IMR-90 (cell line): ENCODE results near the gene ACSS3. TPM values are rescaled to one million over a fixed set of nuclear protein-coding genes. Genes with fewer than 3 reads are reported as not detected.

ENCODE experiments used
- ATAC-seq: fragments of 200-7000 bp; cut with Tn5 transposase; 2 replicates; pipeline ENCODE4 v1.9.1; 2020; ENCODE audit warnings: low read depth, mild to moderate bottlenecking, moderate library complexity
- BruUV-seq: library from RNA; stranded (reverse); fragments of 400-500 nt; replicated peaks from 2 replicates; lab custom pipeline; 2021; lab: Mats Ljungman, UMichigan
- CTCF ChIA-PET: fragments of 300-600 bp; formaldehyde crosslinking; extraction: SDS; loops from one replicate; lab custom pipeline; 2021; ENCODE audit warnings: antibody characterized with exemption; lab: Yijun Ruan, JAX
- POLR2A ChIA-PET: fragments of 300-600 bp; sonication (Branson Sonifier 250); formaldehyde crosslinking; loops from one replicate; lab custom pipeline; 2022; ENCODE audit warnings: antibody characterized with exemption; ENCODE audit not compliant: unreplicated experiment; lab: Charles Lee
- DNase-seq: peaks from one replicate; pipeline ENCODE4 v3.0.0; 2013
- H2AFZ ChIP-seq: replicated peaks from 2 replicates; pipeline ENCODE3; 2013; ENCODE audit warnings: low read length, mild to moderate bottlenecking; ENCODE audit not compliant: poor library complexity
- H2AK5ac ChIP-seq: 2 replicates; pipeline ENCODE4 v1.6.1; 2013; ENCODE audit warnings: low read depth, low read length, inconsistent platforms
- H2AK9ac ChIP-seq: replicated peaks from 2 replicates; pipeline ENCODE3; 2013; ENCODE audit warnings: mild to moderate bottlenecking, low read depth, low read length, moderate library complexity; ENCODE audit not compliant: poor library complexity
- H2BK120ac ChIP-seq: 2 replicates; pipeline ENCODE4 v1.6.1; 2013; ENCODE audit warnings: low read depth, low read length, inconsistent platforms
- H2BK15ac ChIP-seq: 3 replicates; pipeline ENCODE4 v1.6.1; 2013; ENCODE audit warnings: low read depth, low read length, inconsistent platforms
- H2BK20ac ChIP-seq: 2 replicates; pipeline ENCODE4 v1.6.1; 2013; ENCODE audit warnings: low read depth, mild to moderate bottlenecking, inconsistent platforms, low read length, moderate library complexity
- H2BK5ac ChIP-seq: 2 replicates; pipeline ENCODE4 v1.6.1; 2013; ENCODE audit warnings: mild to moderate bottlenecking, low read depth, low read length, inconsistent platforms; ENCODE audit not compliant: poor library complexity, severe bottlenecking
- H3K14ac ChIP-seq: replicated peaks from 2 replicates; pipeline ENCODE4 v1.6.1; 2013; ENCODE audit warnings: low read depth, low read length, inconsistent platforms
- H3K18ac ChIP-seq: 2 replicates; pipeline ENCODE4 v1.6.1; 2013; ENCODE audit warnings: low read depth, low read length, control low read depth
- H3K23ac ChIP-seq: 2 replicates; pipeline ENCODE4 v1.6.1; 2013; ENCODE audit warnings: low read depth, low read length, inconsistent platforms
- H3K27ac ChIP-seq: 2 replicates; pipeline ENCODE4 v1.5.1; 2013; ENCODE audit warnings: mild to moderate bottlenecking, control low read depth, low read length; ENCODE audit not compliant: insufficient read depth
- H3K27me3 ChIP-seq: 2 replicates; pipeline ENCODE4 v1.6.1; 2013; ENCODE audit warnings: low read length; ENCODE audit not compliant: control insufficient read depth, insufficient read depth
- H3K36me3 ChIP-seq: 2 replicates; pipeline ENCODE4 v1.6.1; 2013; ENCODE audit warnings: low read length, mixed read lengths; ENCODE audit not compliant: control insufficient read depth, insufficient read depth
- H3K4ac ChIP-seq: 2 replicates; pipeline ENCODE4 v1.6.1; 2013; ENCODE audit warnings: low read depth, low read length, inconsistent platforms
- H3K4me1 ChIP-seq: 2 replicates; pipeline ENCODE4 v1.6.1; 2013; ENCODE audit warnings: low read length, mixed read lengths; ENCODE audit not compliant: control insufficient read depth, insufficient read depth
- H3K4me2 ChIP-seq: 2 replicates; pipeline ENCODE4 v1.6.1; 2013; ENCODE audit warnings: low read depth, mild to moderate bottlenecking, control low read depth, low read length, moderate library complexity
- H3K4me3 ChIP-seq: 2 replicates; pipeline ENCODE4 v1.5.1; 2013; ENCODE audit warnings: low read depth, mild to moderate bottlenecking, control low read depth, low read length, moderate library complexity; ENCODE audit not compliant: insufficient read depth
- H3K56ac ChIP-seq: 2 replicates; pipeline ENCODE4 v1.6.1; 2013; ENCODE audit warnings: low read length, inconsistent platforms; ENCODE audit not compliant: insufficient read depth; ENCODE audit errors: extremely low read depth
- H3K79me1 ChIP-seq, 2 experiments: 2 replicates each; pipeline ENCODE4 v1.6.1; 2013; ENCODE audit warnings: low read length in 2 of 2, inconsistent platforms in 1 of 2, low read depth in 1 of 2
- H3K9ac ChIP-seq: 2 replicates; pipeline ENCODE4 v1.6.1; 2013; ENCODE audit warnings: low read depth, low read length, control low read depth
- H3K9me1 ChIP-seq: 2 replicates; pipeline ENCODE4 v1.6.1; 2013; ENCODE audit warnings: low read length, inconsistent platforms; ENCODE audit not compliant: insufficient read depth
- H3K9me3 ChIP-seq: 2 replicates; pipeline ENCODE4 v1.6.1; 2013; ENCODE audit warnings: low read length; ENCODE audit not compliant: control insufficient read depth, insufficient read depth
- H4K20me1 ChIP-seq: 2 replicates; pipeline ENCODE4 v1.6.1; 2013; ENCODE audit warnings: low read length, inconsistent platforms; ENCODE audit not compliant: insufficient read depth
- H4K5ac ChIP-seq: 2 replicates; pipeline ENCODE4 v1.6.1; 2013; ENCODE audit warnings: mild to moderate bottlenecking, low read depth, low read length, control low read depth
- H4K8ac ChIP-seq, 2 experiments: 2 replicates each; pipeline ENCODE4 v1.6.1; 2013; ENCODE audit warnings: low read depth in 2 of 2, low read length in 2 of 2, control low read depth in 1 of 2, inconsistent platforms in 1 of 2
- H4K91ac ChIP-seq: 2 replicates; pipeline ENCODE4 v1.6.1; 2013; ENCODE audit warnings: low read depth, low read length, inconsistent platforms; ENCODE audit not compliant: insufficient read depth
- CEBPB ChIP-seq: IDR thresholded peaks from 2 replicates; pipeline ENCODE4 v1.6.1; 2012; ENCODE audit warnings: low read depth, low read length, improper control_type of control experiment
- FOS ChIP-seq: fragments of 150-350 bp; IDR thresholded peaks from 2 replicates; pipeline ENCODE4 v1.6.1; 2016; ENCODE audit warnings: low read depth, low read length
- MAFK ChIP-seq: IDR thresholded peaks from 2 replicates; pipeline ENCODE4 v1.6.1; 2012; ENCODE audit warnings: low read depth, low read length, improper control_type of control experiment
- MAZ ChIP-seq: IDR thresholded peaks from 2 replicates; pipeline ENCODE4 v1.6.1; 2012; ENCODE audit warnings: low read depth, mild to moderate bottlenecking, low read length, improper control_type of control experiment, moderate library complexity, borderline replicate concordance
- NFE2L2 ChIP-seq: fragments of 150-350 bp; IDR thresholded peaks from 2 replicates; pipeline ENCODE4 v1.6.1; 2016; ENCODE audit warnings: low read depth, mild to moderate bottlenecking, low read length
- RCOR1 ChIP-seq: IDR thresholded peaks from 2 replicates; pipeline ENCODE4 v1.6.1; 2012; ENCODE audit warnings: mild to moderate bottlenecking, low read length, improper control_type of control experiment; ENCODE audit not compliant: insufficient replicate concordance
- RFX5 ChIP-seq: IDR thresholded peaks from 2 replicates; pipeline ENCODE4 v1.8.0; 2012; ENCODE audit warnings: low read depth, mild to moderate bottlenecking, low read length, moderate library complexity
- SMC3 ChIP-seq: fragments of 150-350 bp; IDR thresholded peaks from 2 replicates; pipeline ENCODE4 v1.6.1; 2016; ENCODE audit warnings: low read depth, mild to moderate bottlenecking, antibody characterized with exemption, low read length, moderate library complexity
- WGBS, 2 experiments: methylation state at CpG; one replicate each; pipeline versions ENCODE4 v1.1.5 to v1.1.7; 2013; ENCODE audit warnings: missing lambda C conversion rate in 2 of 2; ENCODE audit not compliant: insufficient read length in 1 of 2; ENCODE audit errors: extremely low coverage in 2 of 2; 5-methylcytosine and 5-hydroxymethylcytosine counted together
- dilution Hi-C: fragments of 300-500 bp; cut with HindIII; formaldehyde crosslinking; loops from one replicate; pipeline ENCODE4 v1.14.3; 2018; ENCODE audit warnings: low sequenced_read_pairs; ENCODE audit not compliant: unreplicated experiment
- in situ Hi-C: fragments of 300-500 bp; cut with MboI; formaldehyde crosslinking; loops from 3 replicates; pipeline ENCODE4 v1.14.3; 2019; ENCODE audit warnings: low sequenced_read_pairs, inconsistent platforms, mixed read lengths
- intact Hi-C: fragments of 100-400 bp; cut with micrococcal nuclease; formaldehyde crosslinking; loops from 2 replicates; pipeline ENCODE4 v1.10.0; 2022
- polyA plus RNA-seq, 3 experiments: library from polyadenylated mRNA; depleted of rRNA; stranded (reverse); fragments of >200 nt; gene quantifications; 2 replicates each; pipeline ENCODE4 v1.2.3, GENCODE V29; 2012; ENCODE audit warnings: low replicate concordance in 1 of 3
- total RNA-seq: library from RNA; depleted of rRNA; stranded (reverse); fragments of >200 nt; gene quantifications from 2 replicates; pipeline ENCODE4 v1.2.3, GENCODE V29; 2012
- TF ChIP-seq, protein P1 (sequence below): fragments of 150-350 bp; IDR thresholded peaks from 2 replicates; pipeline ENCODE4 v1.6.1; 2017; ENCODE audit warnings: mild to moderate bottlenecking, antibody characterized with exemption, low read length, low read depth
- TF ChIP-seq, protein P2 (sequence below): conservative IDR thresholded peaks from 2 replicates; pipeline ENCODE4 v1.5.1; 2012; ENCODE audit warnings: mild to moderate bottlenecking, low read depth, low read length, improper control_type of control experiment
- TF ChIP-seq, protein P3 (sequence below): fragments of 150-350 bp; IDR thresholded peaks from 2 replicates; pipeline ENCODE4 v1.6.1; 2016; ENCODE audit warnings: low read depth, mild to moderate bottlenecking, low read length, moderate library complexity, borderline replicate concordance

Gene ACSS3
- total and polyA plus RNA-seq, 2 of the 4 experiments (the other 2 are of a cell fraction): 0.84 to 2.0 TPM

DNA sequence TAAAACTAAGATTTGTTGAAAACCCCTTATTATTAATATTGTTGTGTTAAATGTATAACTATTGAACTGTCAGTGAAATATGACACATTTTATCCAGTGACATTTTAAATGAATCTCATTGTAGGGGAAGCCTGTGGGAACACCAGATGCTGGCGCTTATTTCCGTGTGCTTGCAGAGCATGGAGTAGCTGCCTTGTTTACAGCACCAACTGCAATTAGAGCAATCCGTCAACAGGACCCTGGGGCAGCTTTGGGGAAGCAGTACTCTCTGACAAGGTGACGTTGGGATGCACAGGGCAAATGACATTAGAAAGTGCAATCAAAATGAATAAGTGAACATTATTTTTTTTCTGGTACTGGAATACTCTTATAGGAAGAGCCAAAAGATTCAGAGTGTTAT lies 96.8 kb downstream of the ACSS3 start:
- Histone ChIP-seq H3K18ac (no peak overlapping the region), H2AFZ (no peak overlapping the region), H2BK20ac (no peak overlapping the region), H4K5ac (no peak overlapping the region), H3K4ac (no peak overlapping the region), H3K4me2 (no peak overlapping the region), H3K79me1 (no peaks in the 10 kb centered on the region), H3K36me3 (no peaks in the 10 kb centered on the region), H3K9me3 (no peaks in the 10 kb centered on the region), H4K20me1 (no peaks in the 10 kb centered on the region), H3K27me3 (no peaks in the 10 kb centered on the region), H3K14ac (no peak overlapping the region), H2BK15ac (no peak overlapping the region), H3K27ac (no peak overlapping the region), H3K9me1 (no peaks in the 10 kb centered on the region), H4K8ac (no peak overlapping the region), H3K23ac (no peak overlapping the region), H4K91ac (no peak overlapping the region), H3K9ac (no peak overlapping the region), H2BK5ac (no peak overlapping the region), H3K4me1 (no peaks in the 10 kb centered on the region), H3K4me3 (no peak overlapping the region), H3K56ac (no peak overlapping the region), H2AK9ac (no peak overlapping the region), H2AK5ac (no peak overlapping the region), H2BK120ac (no peak overlapping the region)
- DNase-seq (no peak), ATAC-seq (no peak)
- no CpG with 5 or more reads among the region's 4 CpGs for WGBS, 2 experiments
- POLR2A ChIA-PET: no interaction called here
- CTCF ChIA-PET: no interaction called here
- dilution Hi-C loops: no loop called here
- TF ChIP-seq, protein P1, sequence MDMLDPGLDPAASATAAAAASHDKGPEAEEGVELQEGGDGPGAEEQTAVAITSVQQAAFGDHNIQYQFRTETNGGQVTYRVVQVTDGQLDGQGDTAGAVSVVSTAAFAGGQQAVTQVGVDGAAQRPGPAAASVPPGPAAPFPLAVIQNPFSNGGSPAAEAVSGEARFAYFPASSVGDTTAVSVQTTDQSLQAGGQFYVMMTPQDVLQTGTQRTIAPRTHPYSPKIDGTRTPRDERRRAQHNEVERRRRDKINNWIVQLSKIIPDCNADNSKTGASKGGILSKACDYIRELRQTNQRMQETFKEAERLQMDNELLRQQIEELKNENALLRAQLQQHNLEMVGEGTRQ: no peak
- TF ChIP-seq MAFK (no peak), RCOR1 (no peak), NFE2L2 (no peak), CEBPB (no peak), RFX5 (no peak), MAZ (no peak), FOS (no peak), SMC3 (no peak)
- TF ChIP-seq, protein P2, sequence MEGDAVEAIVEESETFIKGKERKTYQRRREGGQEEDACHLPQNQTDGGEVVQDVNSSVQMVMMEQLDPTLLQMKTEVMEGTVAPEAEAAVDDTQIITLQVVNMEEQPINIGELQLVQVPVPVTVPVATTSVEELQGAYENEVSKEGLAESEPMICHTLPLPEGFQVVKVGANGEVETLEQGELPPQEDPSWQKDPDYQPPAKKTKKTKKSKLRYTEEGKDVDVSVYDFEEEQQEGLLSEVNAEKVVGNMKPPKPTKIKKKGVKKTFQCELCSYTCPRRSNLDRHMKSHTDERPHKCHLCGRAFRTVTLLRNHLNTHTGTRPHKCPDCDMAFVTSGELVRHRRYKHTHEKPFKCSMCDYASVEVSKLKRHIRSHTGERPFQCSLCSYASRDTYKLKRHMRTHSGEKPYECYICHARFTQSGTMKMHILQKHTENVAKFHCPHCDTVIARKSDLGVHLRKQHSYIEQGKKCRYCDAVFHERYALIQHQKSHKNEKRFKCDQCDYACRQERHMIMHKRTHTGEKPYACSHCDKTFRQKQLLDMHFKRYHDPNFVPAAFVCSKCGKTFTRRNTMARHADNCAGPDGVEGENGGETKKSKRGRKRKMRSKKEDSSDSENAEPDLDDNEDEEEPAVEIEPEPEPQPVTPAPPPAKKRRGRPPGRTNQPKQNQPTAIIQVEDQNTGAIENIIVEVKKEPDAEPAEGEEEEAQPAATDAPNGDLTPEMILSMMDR: no peak
- TF ChIP-seq, protein P3, sequence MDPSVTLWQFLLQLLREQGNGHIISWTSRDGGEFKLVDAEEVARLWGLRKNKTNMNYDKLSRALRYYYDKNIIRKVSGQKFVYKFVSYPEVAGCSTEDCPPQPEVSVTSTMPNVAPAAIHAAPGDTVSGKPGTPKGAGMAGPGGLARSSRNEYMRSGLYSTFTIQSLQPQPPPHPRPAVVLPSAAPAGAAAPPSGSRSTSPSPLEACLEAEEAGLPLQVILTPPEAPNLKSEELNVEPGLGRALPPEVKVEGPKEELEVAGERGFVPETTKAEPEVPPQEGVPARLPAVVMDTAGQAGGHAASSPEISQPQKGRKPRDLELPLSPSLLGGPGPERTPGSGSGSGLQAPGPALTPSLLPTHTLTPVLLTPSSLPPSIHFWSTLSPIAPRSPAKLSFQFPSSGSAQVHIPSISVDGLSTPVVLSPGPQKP: no peak
- no TSS peak for BruUV-seq
- in situ Hi-C loops: no loop called here
- intact Hi-C loops: no loop called here
